Measurements from ENCODE around the gene DIDO1. TPM values are rescaled to one million over a fixed set of nuclear protein-coding genes. Genes with fewer than 3 reads are reported as not detected.

Gene DIDO1
- total and polyA plus RNA-seq, 2 of the 13 experiments (the other 11 are each of a cell fraction or from before 2014, with no cell fraction given): 75.0 to 75.1 TPM

GRCh38 chr20:62860391-62860923 lies 65.8 kb downstream of the DIDO1 start (continued):
- TF ChIP-seq GABPB1 (CRISPR knock-in tag; IDR thresholded peaks at IDR 0.05): 0 out of 2 replicates have a peak, but pooled peaks have one; percentile 15
- no peak for TF ChIP-seq FOSL1 (CRISPR knock-in tag; IDR thresholded peaks at IDR 0.05; ENCODE audit: borderline replicate concordance)
- no peak for TF ChIP-seq MXI1 (IDR thresholded peaks at IDR 0.05; ENCODE audit: borderline replicate concordance, low read depth, low read length)
- peak; percentile 8; the same call in 1 of the 2 replicates for TF ChIP-seq MEF2D (CRISPR knock-in tag; IDR thresholded peaks at IDR 0.05)
- TF ChIP-seq BRD4 (CRISPR knock-in tag; IDR thresholded peaks at IDR 0.05): no peak
- TF ChIP-seq ZC3H13 (CRISPR knock-in tag; IDR thresholded peaks at IDR 0.05): peak; percentile 75; the same call in 1 of the 2 replicates
- TF ChIP-seq ZNF569 (CRISPR knock-in tag; IDR thresholded peaks at IDR 0.05; ENCODE audit: borderline replicate concordance): no peak
- no peak for TF ChIP-seq SIX4 (CRISPR knock-in tag; IDR thresholded peaks at IDR 0.05)
- TF ChIP-seq MXD4 (CRISPR knock-in tag; IDR thresholded peaks at IDR 0.05): no peak
- TF ChIP-seq UBTF (CRISPR knock-in tag; IDR thresholded peaks at IDR 0.05): peak; percentile 24; the same call in 1 of the 2 replicates
- no peak for TF ChIP-seq SMC3 (IDR thresholded peaks at IDR 0.05; ENCODE audit: low read length)
- TF ChIP-seq ETV5 (CRISPR knock-in tag; IDR thresholded peaks at IDR 0.05; ENCODE audit: borderline replicate concordance): 0 out of 2 replicates have a peak, but pooled peaks have one; percentile 32
- no peak for TF ChIP-seq SMYD3 (CRISPR knock-in tag; IDR thresholded peaks at IDR 0.05)
- TF ChIP-seq ASH2L (IDR thresholded peaks at IDR 0.05; ENCODE audit: insufficient read length, low read depth, low read length): peak; percentile 42
- TF ChIP-seq ATF7-NPFF (CRISPR knock-in tag; IDR thresholded peaks at IDR 0.05; ENCODE audit: low read depth): no peak; the same call in 1 of the 2 replicates
- TF ChIP-seq SETDB1 (CRISPR knock-in tag; IDR thresholded peaks at IDR 0.05; ENCODE audit: borderline replicate concordance): no peak
- peak; percentile 38 for TF ChIP-seq AGO2 (optimal IDR thresholded peaks at IDR 0.05; ENCODE audit: low read depth, low read length)
- no peak for TF ChIP-seq TFDP2 (CRISPR knock-in tag; IDR thresholded peaks at IDR 0.05)
- no peak for TF ChIP-seq ZSCAN31 (CRISPR knock-in tag; IDR thresholded peaks at IDR 0.05; ENCODE audit: low read depth)
- no peak for TF ChIP-seq PRDM15 (CRISPR knock-in tag; IDR thresholded peaks at IDR 0.05)
- TF ChIP-seq PAF1 (CRISPR knock-in tag; IDR thresholded peaks at IDR 0.05): no peak
- no peak for TF ChIP-seq GLMP (CRISPR knock-in tag; IDR thresholded peaks at IDR 0.05; ENCODE audit: borderline replicate concordance)
- no peak for TF ChIP-seq CEBPG (CRISPR knock-in tag; IDR thresholded peaks at IDR 0.05)
- TF ChIP-seq BCL6 (CRISPR knock-in tag; IDR thresholded peaks at IDR 0.05): no peak

All from HepG2 (cell line).